Measurements from ENCODE around the gene NFATC1.

DNA sequence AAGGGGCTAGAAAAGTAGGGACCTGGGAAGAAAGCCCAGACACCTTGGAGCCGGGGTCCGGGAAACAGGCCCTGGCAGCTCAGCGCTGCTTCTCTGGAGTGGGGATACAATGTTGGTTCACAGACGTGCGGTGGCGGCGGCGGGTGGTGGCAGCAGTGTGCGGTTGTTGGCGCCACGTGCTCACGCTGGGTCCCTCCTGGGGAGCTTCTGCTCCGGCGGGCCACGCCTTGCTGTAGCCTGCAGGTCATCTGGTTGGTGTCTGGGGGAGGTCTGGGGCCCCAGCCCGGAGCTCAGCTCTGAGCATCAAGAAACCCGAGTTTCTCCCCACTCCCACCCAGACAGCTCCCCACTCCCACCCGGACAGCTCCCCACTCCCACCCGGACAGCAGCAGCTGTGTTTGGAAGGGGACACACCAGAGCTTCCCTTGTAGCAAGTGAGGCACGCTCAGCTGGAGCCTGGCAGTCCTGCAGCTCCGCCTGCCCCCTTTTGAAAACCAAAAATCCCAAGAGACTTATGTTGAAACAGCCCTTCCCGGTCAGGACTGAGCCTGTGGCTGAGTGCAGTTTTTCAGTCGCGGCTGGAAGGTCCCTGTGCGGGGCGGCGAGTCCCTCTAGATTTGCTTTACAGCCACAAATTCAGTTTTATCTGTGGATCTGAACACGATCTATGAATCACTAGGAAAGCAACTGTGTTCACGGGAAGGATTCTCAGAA lies 46.9 kb downstream of the NFATC1 start:
- TF ChIP-seq, protein P1, sequence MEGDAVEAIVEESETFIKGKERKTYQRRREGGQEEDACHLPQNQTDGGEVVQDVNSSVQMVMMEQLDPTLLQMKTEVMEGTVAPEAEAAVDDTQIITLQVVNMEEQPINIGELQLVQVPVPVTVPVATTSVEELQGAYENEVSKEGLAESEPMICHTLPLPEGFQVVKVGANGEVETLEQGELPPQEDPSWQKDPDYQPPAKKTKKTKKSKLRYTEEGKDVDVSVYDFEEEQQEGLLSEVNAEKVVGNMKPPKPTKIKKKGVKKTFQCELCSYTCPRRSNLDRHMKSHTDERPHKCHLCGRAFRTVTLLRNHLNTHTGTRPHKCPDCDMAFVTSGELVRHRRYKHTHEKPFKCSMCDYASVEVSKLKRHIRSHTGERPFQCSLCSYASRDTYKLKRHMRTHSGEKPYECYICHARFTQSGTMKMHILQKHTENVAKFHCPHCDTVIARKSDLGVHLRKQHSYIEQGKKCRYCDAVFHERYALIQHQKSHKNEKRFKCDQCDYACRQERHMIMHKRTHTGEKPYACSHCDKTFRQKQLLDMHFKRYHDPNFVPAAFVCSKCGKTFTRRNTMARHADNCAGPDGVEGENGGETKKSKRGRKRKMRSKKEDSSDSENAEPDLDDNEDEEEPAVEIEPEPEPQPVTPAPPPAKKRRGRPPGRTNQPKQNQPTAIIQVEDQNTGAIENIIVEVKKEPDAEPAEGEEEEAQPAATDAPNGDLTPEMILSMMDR (IDR thresholded peaks at IDR 0.05) = no peak
- TF ChIP-seq EP300 (IDR thresholded peaks at IDR 0.05; ENCODE audit: low read depth) = no peak
- no peak for TF ChIP-seq POLR2A (IDR thresholded peaks at IDR 0.05)

Measured in transverse colon (tissue), 3 donors.